WTC11 (cell line): ENCODE results near the gene SEC61A2. TPM values are rescaled to one million over a fixed set of nuclear protein-coding genes. Genes with fewer than 3 reads are reported as not detected.

ENCODE experiments used
- ATAC-seq: fragments of 200-7000 bp; cut with Tn5 transposase; 2 replicates; pipeline ENCODE4 v1.10.0; 2021; ENCODE audit warnings: mild to moderate bottlenecking, moderate library complexity
- CTCF ChIA-PET: fragments of 300-600 bp; sonication (Branson Sonifier 250); formaldehyde crosslinking; loops from one replicate; lab custom pipeline; 2021; ENCODE audit warnings: antibody characterized with exemption; lab: Charles Lee
- POLR2A ChIA-PET: fragments of 350-600 bp; sonication (Branson Sonifier 250); formaldehyde crosslinking; loops from one replicate; lab custom pipeline; 2021; ENCODE audit warnings: antibody characterized with exemption; lab: Charles Lee
- DNase-seq: peaks from one replicate; pipeline ENCODE4 v3.0.0; 2021; ENCODE audit warnings: low spot score
- H3K27ac Mint-ChIP-seq: 2 replicates; pipeline ENCODE4 v1.8.0; 2021; ENCODE audit warnings: mixed read lengths
- H3K27me3 Mint-ChIP-seq: 2 replicates; pipeline ENCODE4 v1.8.0; 2021; ENCODE audit warnings: low read depth, mild to moderate bottlenecking, moderate library complexity, mixed read lengths
- H3K36me3 Mint-ChIP-seq: 2 replicates; pipeline ENCODE4 v1.8.0; 2021; ENCODE audit warnings: mixed read lengths
- H3K4me1 Mint-ChIP-seq: 2 replicates; pipeline ENCODE4 v1.8.0; 2022; ENCODE audit warnings: mixed read lengths
- H3K4me3 Mint-ChIP-seq: 2 replicates; pipeline ENCODE4 v1.8.0; 2021; ENCODE audit warnings: mild to moderate bottlenecking, moderate library complexity, mixed read lengths
- H3K9me3 Mint-ChIP-seq: 2 replicates; pipeline ENCODE4 v1.8.0; 2021; ENCODE audit warnings: mixed read lengths
- AFF4 ChIP-seq: sonication (generic); formaldehyde crosslinking; IDR thresholded peaks from 2 replicates; pipeline ENCODE4 v1.8.1; 2023; ENCODE audit warnings: mild to moderate bottlenecking, missing genetic modification reagents, borderline replicate concordance
- AR ChIP-seq: fragments of 250-450 bp; sonication (Bioruptor Pico); IDR thresholded peaks from 2 replicates; pipeline ENCODE4 v1.9.0; 2021; ENCODE audit warnings: mild to moderate bottlenecking
- ATF1 ChIP-seq: sonication (generic); formaldehyde crosslinking; IDR thresholded peaks from 2 replicates; pipeline ENCODE4 v1.8.1; 2023; ENCODE audit warnings: mild to moderate bottlenecking, moderate library complexity, missing genetic modification reagents
- ATF2 ChIP-seq: sonication (generic); formaldehyde crosslinking; IDR thresholded peaks from 2 replicates; pipeline ENCODE4 v1.8.1; 2022; ENCODE audit warnings: low read depth, missing genetic modification reagents, borderline replicate concordance
- CTCF ChIP-seq: fragments of 200-600 bp; IDR thresholded peaks from 2 replicates; pipeline ENCODE4 v1.8.0; 2022; ENCODE audit warnings: antibody characterized with exemption
- FOXK1 ChIP-seq: sonication (generic); formaldehyde crosslinking; IDR thresholded peaks from 2 replicates; pipeline ENCODE4 v1.8.0; 2022; ENCODE audit warnings: mild to moderate bottlenecking, moderate library complexity, missing genetic modification reagents
- GRHL2 ChIP-seq: fragments of 250-450 bp; sonication (Bioruptor Pico); IDR thresholded peaks from 2 replicates; pipeline ENCODE4 v1.8.0; 2022; ENCODE audit warnings: mild to moderate bottlenecking, moderate library complexity; ENCODE audit not compliant: insufficient replicate concordance, severe bottlenecking
- GTF2I ChIP-seq: fragments of 250-450 bp; sonication (Bioruptor Pico); conservative IDR thresholded peaks from 2 replicates; pipeline ENCODE4 v1.4.0; 2021; ENCODE audit warnings: mild to moderate bottlenecking
- HMGXB4 ChIP-seq: sonication (generic); formaldehyde crosslinking; IDR thresholded peaks from 2 replicates; pipeline ENCODE4 v1.8.1; 2023; ENCODE audit warnings: mild to moderate bottlenecking, moderate library complexity, missing genetic modification reagents
- SMAD3 ChIP-seq: sonication (generic); formaldehyde crosslinking; IDR thresholded peaks from 2 replicates; pipeline ENCODE4 v1.8.0; 2022; ENCODE audit warnings: missing genetic modification reagents, mild to moderate bottlenecking, borderline replicate concordance
- SOX15 ChIP-seq: fragments of 250-450 bp; sonication (Bioruptor Pico); IDR thresholded peaks from 2 replicates; pipeline ENCODE4 v1.9.0; 2021; ENCODE audit warnings: mild to moderate bottlenecking
- ZNF396 ChIP-seq: fragments of 250-450 bp; sonication (Bioruptor Pico); IDR thresholded peaks from 2 replicates; pipeline ENCODE4 v1.8.0; 2021; ENCODE audit warnings: mild to moderate bottlenecking, moderate library complexity, borderline replicate concordance
- ZNF512 ChIP-seq: sonication (generic); formaldehyde crosslinking; IDR thresholded peaks from 2 replicates; pipeline ENCODE4 v1.8.1; 2022; ENCODE audit warnings: missing genetic modification reagents, borderline replicate concordance
- ZNF532 ChIP-seq: fragments of 250-450 bp; sonication (Bioruptor Pico); IDR thresholded peaks from 2 replicates; pipeline ENCODE4 v1.9.0; 2021; ENCODE audit warnings: mild to moderate bottlenecking, borderline replicate concordance
- total RNA-seq: library from RNA; stranded (reverse); gene quantifications from 3 replicates; pipeline ENCODE4 v1.2.3, GENCODE V29; 2021

Gene SEC61A2
- total RNA-seq, 1 experiment from 2014 or later: 19.0 TPM

GRCh38 chr10:12130237-12130872 lies 878 bp downstream of the SEC61A2 start:
- peaks cover 4% of the 10 kb centered on the region for H3K4me1 Mint-ChIP-seq
- CTCF ChIA-PET: interaction anchor here (0.8 to 1.0 kb wide), 4 partner anchors 9 to 252 kb away, joined by 3 to 5 read pairs (median 5); partner anchors contain the start of genes CDC123 and NUDT5
- ATAC-seq: peak; percentile 37
- TF ChIP-seq HMGXB4 (CRISPR knock-in tag): 0 out of 2 replicates have a peak, but pooled peaks have one; percentile 3
- no peak for TF ChIP-seq ATF2 (CRISPR knock-in tag)
- TF ChIP-seq CTCF: peak; percentile 13; the same call in 1 of the 2 replicates
- TF ChIP-seq, all 79 proteins: peak for 2
- Mint-ChIP-seq H3K27me3 (no peaks in the 10 kb centered on the region), H3K27ac (no peak overlapping the region), H3K9me3 (no peaks in the 10 kb centered on the region), H3K36me3 (peaks cover 8% of the 10 kb centered on the region), H3K4me3 (peak overlapping the region; percentile 89)
- peak; percentile 17 for DNase-seq
- POLR2A ChIA-PET: no interaction called here

- H3K36me3 Mint-ChIP-seq: peaks cover 18% of the 10 kb centered on the region
- no peak overlapping the region for H3K27ac Mint-ChIP-seq
- ATAC-seq: no peak
- ChIA-PET POLR2A (no interaction called here), CTCF (no interaction called here)
- DNase-seq: no peak
- H3K4me1 Mint-ChIP-seq: no peaks in the 10 kb centered on the region; the same call in 1 of the 2 replicates
- no peaks in the 10 kb centered on the region for H3K9me3 Mint-ChIP-seq
- H3K4me3 Mint-ChIP-seq: no peak overlapping the region
- H3K27me3 Mint-ChIP-seq: no peaks in the 10 kb centered on the region
- no peak for TF ChIP-seq ZNF512 (CRISPR knock-in tag)
- TF ChIP-seq ATF1 (CRISPR knock-in tag): no peak
- TF ChIP-seq AR (CRISPR knock-in tag): no peak
- no peak for TF ChIP-seq SOX15 (CRISPR knock-in tag)
- TF ChIP-seq AFF4 (CRISPR knock-in tag): no peak
- TF ChIP-seq FOXK1 (CRISPR knock-in tag): no peak
- no peak for TF ChIP-seq ZNF532
- TF ChIP-seq SMAD3 (CRISPR knock-in tag): no peak
- TF ChIP-seq GRHL2 (CRISPR knock-in tag): no peak
- TF ChIP-seq ZNF396 (CRISPR knock-in tag): no peak
- no peak for TF ChIP-seq GTF2I (CRISPR knock-in tag)
Measured at GRCh38 chr10:12135631-12136030, 6.2 kb downstream of the SEC61A2 start.
